PC-3 (cell line): ENCODE data around the gene ADK. TPM values are rescaled to one million over a fixed set of nuclear protein-coding genes. Genes with fewer than 3 reads are reported as not detected.

Experiments used
- ATAC-seq: fragments of 200-7000 bp; cut with Tn5 transposase; 2 replicates; pipeline ENCODE4 v1.9.1; 2020; ENCODE audit warnings: mild to moderate bottlenecking, moderate library complexity
- BruUV-seq: library from RNA; stranded (reverse); fragments of 400-500 nt; replicated peaks from 2 replicates; lab custom pipeline; 2021; lab: Mats Ljungman, UMichigan
- CTCF ChIA-PET: fragments of 300-600 bp; sonication (Branson Sonifier 250); formaldehyde crosslinking; loops from one replicate; lab custom pipeline; 2022; ENCODE audit warnings: antibody characterized with exemption; lab: Charles Lee
- POLR2A ChIA-PET: fragments of 300-600 bp; sonication (Branson Sonifier 250); formaldehyde crosslinking; loops from one replicate; lab custom pipeline; 2022; ENCODE audit warnings: antibody characterized with exemption; ENCODE audit not compliant: unreplicated experiment; lab: Charles Lee
- DNase-seq: peaks from one replicate; pipeline ENCODE4 v3.0.0-alpha.2; 2015
- H2AFZ ChIP-seq: fragments of 300-600 bp; sonication (generic); 2 replicates; pipeline ENCODE4 v1.6.0; 2016; ENCODE audit warnings: antibody characterized with exemption, low read length
- H3F3A ChIP-seq: fragments of 300-600 bp; sonication (generic); one replicate; pipeline ENCODE4 v1.6.0; 2017; ENCODE audit warnings: antibody characterized with exemption, low read length, control low read depth, mild to moderate bottlenecking; ENCODE audit not compliant: unreplicated experiment
- H3K27ac ChIP-seq: fragments of 300-600 bp; sonication (generic); 2 replicates; pipeline ENCODE4 v1.5.1; 2016; ENCODE audit warnings: mild to moderate bottlenecking, low read length
- H3K27me3 ChIP-seq: fragments of 300-600 bp; sonication (generic); 2 replicates; pipeline ENCODE4 v1.6.1; 2016; ENCODE audit warnings: low read length, mixed read lengths
- H3K36me3 ChIP-seq: fragments of 300-600 bp; sonication (generic); 2 replicates; pipeline ENCODE4 v1.6.1; 2016; ENCODE audit warnings: low read depth, mixed run types, low read length, mixed read lengths
- H3K4me1 ChIP-seq: fragments of 300-600 bp; sonication (generic); 2 replicates; pipeline ENCODE4 v1.5.1; 2016; ENCODE audit warnings: low read length; ENCODE audit not compliant: insufficient read depth
- H3K4me2 ChIP-seq: fragments of 300-600 bp; sonication (generic); 2 replicates; pipeline ENCODE4 v1.6.0; 2016; ENCODE audit warnings: low read length
- H3K4me3 ChIP-seq: fragments of 300-600 bp; sonication (generic); 2 replicates; pipeline ENCODE4 v1.5.1; 2016; ENCODE audit warnings: mild to moderate bottlenecking, low read length, mixed read lengths
- H3K79me2 ChIP-seq: fragments of 300-600 bp; sonication (generic); 2 replicates; pipeline ENCODE4 v1.6.1; 2017; ENCODE audit warnings: low read length, mixed read lengths
- H3K9ac ChIP-seq: fragments of 300-600 bp; sonication (generic); 2 replicates; pipeline ENCODE4 v1.6.0; 2016; ENCODE audit warnings: mild to moderate bottlenecking, low read length
- H3K9me2 ChIP-seq: fragments of 300-600 bp; sonication (generic); replicated peaks from 2 replicates; pipeline ENCODE4 v1.6.1; 2016; ENCODE audit warnings: mixed run types, low read length, mixed read lengths
- H3K9me3 ChIP-seq: fragments of 300-600 bp; sonication (generic); 2 replicates; pipeline ENCODE4 v1.6.1; 2016; ENCODE audit warnings: low read length, mixed read lengths
- H4K20me1 ChIP-seq: fragments of 300-600 bp; sonication (generic); 2 replicates; pipeline ENCODE4 v1.6.1; 2016; ENCODE audit warnings: low read length, mixed read lengths
- EZH2 ChIP-seq: fragments of 300-600 bp; sonication (generic); IDR thresholded peaks from one replicate; pipeline ENCODE4 v1.6.1; 2017; ENCODE audit warnings: antibody characterized with exemption, mild to moderate bottlenecking, low read length; ENCODE audit not compliant: unreplicated experiment
- EZH2phosphoT487 ChIP-seq: fragments of 300-600 bp; sonication (generic); IDR thresholded peaks from 2 replicates; pipeline ENCODE4 v1.6.1; 2018; ENCODE audit warnings: mild to moderate bottlenecking, antibody characterized with exemption, low read length, borderline replicate concordance
- intact Hi-C: fragments of 100-400 bp; cut with micrococcal nuclease; formaldehyde crosslinking; loops from 2 replicates; pipeline ENCODE4 v1.9.0; 2023
- total RNA-seq: library from RNA; depleted of rRNA; stranded (reverse); fragments of >200 nt; gene quantifications from 2 replicates; pipeline ENCODE4 v1.2.3, GENCODE V29; 2014; rRNA removed
- TF ChIP-seq, protein P1 (sequence below): fragments of 300-600 bp; sonication (generic); conservative IDR thresholded peaks from 2 replicates; pipeline ENCODE4 v1.5.1; 2017; ENCODE audit warnings: antibody characterized with exemption, low read depth, mild to moderate bottlenecking, low read length

ADK gene
- total RNA-seq, 1 experiment from 2014 or later: 256 TPM

DNA sequence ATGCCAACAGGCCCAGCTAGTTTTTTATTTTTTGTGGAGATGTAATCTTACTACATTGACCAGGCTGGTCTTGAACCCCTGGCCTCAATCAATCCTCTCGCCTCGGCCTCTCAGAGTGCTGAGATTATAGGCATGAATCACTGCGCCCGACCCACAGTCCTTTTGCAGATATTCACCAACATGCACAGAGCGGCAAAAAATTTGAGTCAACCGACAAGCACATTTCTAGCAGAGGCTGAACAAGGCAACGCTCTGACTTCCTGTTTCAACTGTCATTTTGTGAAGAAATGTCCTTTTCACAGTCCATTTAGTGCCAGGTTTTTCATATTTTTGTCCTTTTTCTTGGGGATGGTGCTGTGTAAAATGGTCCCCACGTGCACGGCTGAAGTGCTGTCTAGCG is 604.3 kb downstream of the ADK start:
- intact Hi-C loops: no loop called here
- peaks cover 25% of the 10 kb centered on the region for H3K4me1 ChIP-seq
- H3K4me2 ChIP-seq: no peak overlapping the region
- no peak for ATAC-seq
- TF ChIP-seq, protein P1, sequence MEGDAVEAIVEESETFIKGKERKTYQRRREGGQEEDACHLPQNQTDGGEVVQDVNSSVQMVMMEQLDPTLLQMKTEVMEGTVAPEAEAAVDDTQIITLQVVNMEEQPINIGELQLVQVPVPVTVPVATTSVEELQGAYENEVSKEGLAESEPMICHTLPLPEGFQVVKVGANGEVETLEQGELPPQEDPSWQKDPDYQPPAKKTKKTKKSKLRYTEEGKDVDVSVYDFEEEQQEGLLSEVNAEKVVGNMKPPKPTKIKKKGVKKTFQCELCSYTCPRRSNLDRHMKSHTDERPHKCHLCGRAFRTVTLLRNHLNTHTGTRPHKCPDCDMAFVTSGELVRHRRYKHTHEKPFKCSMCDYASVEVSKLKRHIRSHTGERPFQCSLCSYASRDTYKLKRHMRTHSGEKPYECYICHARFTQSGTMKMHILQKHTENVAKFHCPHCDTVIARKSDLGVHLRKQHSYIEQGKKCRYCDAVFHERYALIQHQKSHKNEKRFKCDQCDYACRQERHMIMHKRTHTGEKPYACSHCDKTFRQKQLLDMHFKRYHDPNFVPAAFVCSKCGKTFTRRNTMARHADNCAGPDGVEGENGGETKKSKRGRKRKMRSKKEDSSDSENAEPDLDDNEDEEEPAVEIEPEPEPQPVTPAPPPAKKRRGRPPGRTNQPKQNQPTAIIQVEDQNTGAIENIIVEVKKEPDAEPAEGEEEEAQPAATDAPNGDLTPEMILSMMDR: no peak
- TF ChIP-seq EZH2phosphoT487 (no peak), EZH2 (no peak)
- H3K4me3 ChIP-seq: no peak overlapping the region
- no peak for DNase-seq
- H3K9me3 ChIP-seq: no peaks in the 10 kb centered on the region
- H3K9ac ChIP-seq: no peak overlapping the region
- H3K27me3 ChIP-seq: no peaks in the 10 kb centered on the region
- ChIA-PET POLR2A (no interaction called here), CTCF (no interaction called here)
- no peak overlapping the region for H3K27ac ChIP-seq
- no peaks in the 10 kb centered on the region for H4K20me1 ChIP-seq
- H3K9me2 ChIP-seq: no peaks in the 10 kb centered on the region
- H3K79me2 ChIP-seq: no peaks in the 10 kb centered on the region
- H2AFZ ChIP-seq: no peak overlapping the region
- no TSS peak for BruUV-seq
- H3F3A ChIP-seq: peaks cover 16% of the 10 kb centered on the region
- H3K36me3 ChIP-seq: no peaks in the 10 kb centered on the region

Other genes starting within 250 kb of the ADK start
- gene PLAU, start 240.1 kb upstream of the ADK start, total RNA-seq: 1,570 and 1,582 TPM in 2 replicates
- 382 and 445 TPM in 2 replicates for gene VCL, start 153.1 kb upstream of the ADK start, total RNA-seq
- 129 and 165 TPM in 2 replicates for gene AP3M1, start 393 bp upstream of the ADK start, total RNA-seq